HCT116 (cell line): ENCODE data around the gene MRPL45. TPM values are rescaled to one million over a fixed set of nuclear protein-coding genes. Genes with fewer than 3 reads are reported as not detected.

Experiments
- ATAC-seq: fragments of 200-7000 bp; cut with Tn5 transposase; 2 replicates; pipeline ENCODE4 v1.9.1; 2020; ENCODE audit warnings: mild to moderate bottlenecking, moderate library complexity
- BruUV-seq: library from RNA; stranded (reverse); fragments of 400-500 nt; replicated peaks from 2 replicates; lab custom pipeline; 2021; lab: Mats Ljungman, UMichigan
- CTCF ChIA-PET: fragments of 300-600 bp; sonication (Branson Sonifier 250); formaldehyde crosslinking; loops from one replicate; lab custom pipeline; 2021; ENCODE audit warnings: antibody characterized with exemption; lab: Charles Lee
- POLR2A ChIA-PET: fragments of 300-600, 350-600 bp; sonication (Branson Sonifier 250); formaldehyde crosslinking; loops from one replicate; lab custom pipeline; 2021; ENCODE audit warnings: antibody characterized with exemption; lab: Charles Lee
- RAD21 ChIA-PET, 2 experiments: fragments of 300-600 bp; sonication (Branson Sonifier 250); formaldehyde crosslinking; loops; one replicate each; lab custom pipeline; 2023; ENCODE audit warnings: low total read pairs in 2 of 2; ENCODE audit not compliant: uncharacterized antibody in 2 of 2, unreplicated experiment in 2 of 2, low non-redundant PET in 1 of 2; lab: Charles Lee
- DNase-seq: peaks from one replicate; pipeline ENCODE4 v3.0.0-alpha.2; 2010; ENCODE audit warnings: low read depth, low spot score
- H2AFZ ChIP-seq: fragments of 200-600 bp; shearing (Covaris generic), sonication (generic); 2 replicates; pipeline ENCODE4 v1.6.1; 2017; ENCODE audit warnings: low read depth, mixed run types, mixed read lengths, antibody characterized with exemption, low read length; ENCODE audit not compliant: poor library complexity, severe bottlenecking
- H3K27ac ChIP-seq: 2 replicates; pipeline ENCODE4 v1.5.1; 2012; ENCODE audit warnings: low read depth, low read length
- H3K27me3 ChIP-seq: fragments of 200-600 bp; sonication (generic); 2 replicates; pipeline ENCODE4 v1.6.1; 2016; ENCODE audit warnings: mixed run types, low read length, mixed read lengths; ENCODE audit not compliant: insufficient read depth
- H3K36me3 ChIP-seq, 2 experiments: fragments of 200-500 bp in 1 of 2; fragments of 200-600 bp in 1 of 2; sonication (Bioruptor generic) in 1 of 2; sonication (generic) in 1 of 2; 2 replicates each; pipeline versions ENCODE4 v1.5.1 to v1.6.1; 2014 to 2016; ENCODE audit warnings: low read length in 2 of 2, inconsistent platforms in 1 of 2, mixed read lengths in 1 of 2, mixed run types in 1 of 2; ENCODE audit not compliant: insufficient read depth in 2 of 2, control insufficient read depth in 1 of 2
- H3K4me1 ChIP-seq, 2 experiments: fragments of 200-600 bp in 1 of 2; sonication (generic) in 1 of 2; 2 replicates each; pipeline versions ENCODE4 v1.5.1 to v1.6.1; 2012 to 2017; ENCODE audit warnings: low read length in 2 of 2, inconsistent platforms in 1 of 2, mild to moderate bottlenecking in 1 of 2, mixed read lengths in 1 of 2, mixed run types in 1 of 2, moderate library complexity in 1 of 2; ENCODE audit not compliant: insufficient read depth in 2 of 2, control insufficient read depth in 1 of 2
- H3K4me2 ChIP-seq: fragments of 200-600 bp; sonication (generic); 2 replicates; pipeline ENCODE4 v1.6.1; 2017; ENCODE audit warnings: mixed run types, low read length, mixed read lengths
- H3K4me3 ChIP-seq, 2 experiments: fragments of 200-600 bp in 1 of 2; sonication (generic) in 1 of 2; replicated peaks in 1 of 2; 2 replicates each; pipeline ENCODE4 v1.5.1; 2011 to 2016; ENCODE audit warnings: low read length in 2 of 2, control low read depth in 1 of 2, low read depth in 1 of 2, mild to moderate bottlenecking in 1 of 2, mixed read lengths in 1 of 2, mixed run types in 1 of 2
- H3K79me2 ChIP-seq: fragments of 200-600 bp; sonication (generic); 2 replicates; pipeline ENCODE4 v1.6.1; 2017; ENCODE audit warnings: mild to moderate bottlenecking, mixed run types, low read length, moderate library complexity, mixed read lengths; ENCODE audit not compliant: insufficient read depth
- H3K9ac ChIP-seq: fragments of 200-600 bp; sonication (generic); 2 replicates; pipeline ENCODE4 v1.6.1; 2016; ENCODE audit warnings: low read length, mixed read lengths
- H3K9me2 ChIP-seq: fragments of 200-600 bp; sonication (generic), shearing (Covaris generic); 2 replicates; pipeline ENCODE4 v1.6.1; 2017; ENCODE audit warnings: mixed run types, mild to moderate bottlenecking, moderate library complexity; ENCODE audit not compliant: insufficient read depth
- H3K9me3 ChIP-seq, 2 experiments: fragments of 200-500 bp in 1 of 2; fragments of 200-600 bp in 1 of 2; sonication (Bioruptor generic) in 1 of 2; sonication (generic) in 1 of 2; 2 replicates each; pipeline ENCODE4 v1.6.1; 2014 to 2017; ENCODE audit warnings: low read length in 2 of 2, mixed read lengths in 2 of 2, inconsistent platforms in 1 of 2, low read depth in 1 of 2, mild to moderate bottlenecking in 1 of 2, mixed run types in 1 of 2, moderate library complexity in 1 of 2; ENCODE audit not compliant: control insufficient read depth in 1 of 2, insufficient read depth in 1 of 2
- H4K20me1 ChIP-seq: fragments of 200-600 bp; sonication (generic), shearing (Covaris generic); 2 replicates; pipeline ENCODE4 v1.6.1; 2017; ENCODE audit warnings: mixed run types, mild to moderate bottlenecking, moderate library complexity; ENCODE audit not compliant: insufficient read depth
- CEBPB ChIP-seq: IDR thresholded peaks from 2 replicates; pipeline ENCODE4 v1.6.1; 2012; ENCODE audit warnings: low read depth
- CTCF ChIP-seq, 3 experiments: fragments of 200-600 bp in 1 of 3; sonication (generic) in 1 of 3; IDR thresholded peaks in 2 of 3; conservative IDR thresholded peaks in 1 of 3; 2 replicates each; pipeline ENCODE4 v1.5.1; 2012 to 2017; ENCODE audit warnings: low read depth in 2 of 3, low read length in 2 of 3, antibody characterized with exemption in 1 of 3, borderline replicate concordance in 1 of 3, control low read depth in 1 of 3, mild to moderate bottlenecking in 1 of 3, mixed read lengths in 1 of 3, mixed run types in 1 of 3, moderate library complexity in 1 of 3; ENCODE audit not compliant: insufficient read depth in 1 of 3
- ELF1 ChIP-seq: IDR thresholded peaks from 2 replicates; pipeline ENCODE4 v1.6.1; 2012; ENCODE audit warnings: low read depth, borderline replicate concordance
- JUND ChIP-seq: IDR thresholded peaks from 2 replicates; pipeline ENCODE4 v1.6.1; 2012
- RAD21 ChIP-seq: IDR thresholded peaks from 2 replicates; pipeline ENCODE4 v1.6.1; 2012; ENCODE audit warnings: low read depth, mild to moderate bottlenecking
- SP1 ChIP-seq: IDR thresholded peaks from 2 replicates; pipeline ENCODE4 v1.6.1; 2012; ENCODE audit warnings: low read depth
- SRF ChIP-seq: IDR thresholded peaks from 2 replicates; pipeline ENCODE4 v1.6.1; 2012; ENCODE audit warnings: low read depth
- TCF7L2 ChIP-seq: IDR thresholded peaks from 2 replicates; pipeline ENCODE4 v1.7.0; 2011; ENCODE audit warnings: borderline replicate concordance, inconsistent platforms; ENCODE audit not compliant: insufficient read depth, insufficient read length; ENCODE audit errors: extremely low read depth
- ZBTB33 ChIP-seq: IDR thresholded peaks from 2 replicates; pipeline ENCODE4 v1.6.1; 2011; ENCODE audit warnings: mild to moderate bottlenecking, low read length, moderate library complexity; ENCODE audit not compliant: insufficient replicate concordance; ENCODE audit errors: extremely low read depth
- intact Hi-C: fragments of 100-400 bp; cut with micrococcal nuclease; formaldehyde crosslinking; loops from 2 replicates; pipeline ENCODE4 v1.10.0; 2022
- total RNA-seq: library from RNA; stranded (reverse); gene quantifications from one replicate; pipeline ENCODE4 v1.2.1, GENCODE V29; 2021; ENCODE audit not compliant: unreplicated experiment

The MRPL45 gene
- total RNA-seq, 1 experiment from 2014 or later, result 76.1 TPM

GRCh38 chr17:38326996-38327792, 30.2 kb downstream of the MRPL45 start (continued):
- no peak for TF ChIP-seq CEBPB
- no peak for TF ChIP-seq CTCF (IDR thresholded peaks at IDR 0.05 in 2 of 3, conservative IDR thresholded peaks at IDR 0.05 in 1 of 3; ENCODE audit: borderline replicate concordance in 1 of 3, insufficient read depth in 1 of 3, low read depth in 2 of 3, low read length in 2 of 3)
- no peak for TF ChIP-seq ZBTB33
- no peak for TF ChIP-seq SRF
- TF ChIP-seq ELF1, result no peak
- TF ChIP-seq, all 23 proteins: peak for 0

- Histone ChIP-seq H3K9me3 (no peaks in the 10 kb centered on the region), H4K20me1 (no peaks in the 10 kb centered on the region), H3K9ac (no peak overlapping the region), H3K36me3 (peaks cover 4% of the 10 kb centered on the region in 2 experiments), H3K27me3 (no peaks in the 10 kb centered on the region), H3K4me3 (no peak overlapping the region), H3K4me2 (no peak overlapping the region), H3K27ac (no peak overlapping the region), H3K9me2 (no peaks in the 10 kb centered on the region), H2AFZ (no peak overlapping the region), H3K4me1 (no peaks in the 10 kb centered on the region), H3K79me2 (no peaks in the 10 kb centered on the region)
- DNase-seq (no peak), ATAC-seq (no peak)
- ChIA-PET CTCF (interaction anchor here (1.5 kb wide), 1 partner anchor 22 kb away, joined by 4 read pairs; no protein-coding TSS in a partner anchor), POLR2A (no interaction called here), RAD21 (no interaction called here)
- no TSS peak for BruUV-seq
- intact Hi-C loops, result no loop called here
- TF ChIP-seq JUND, result no peak
- TF ChIP-seq SP1, result no peak
- no peak for TF ChIP-seq RAD21
- TF ChIP-seq TCF7L2, result no peak
Measured at GRCh38 chr17:38327936-38328335, 31.0 kb downstream of the MRPL45 start.
